ENCODE measurements around the gene CANX. TPM values are rescaled to one million over a fixed set of nuclear protein-coding genes. Genes with fewer than 3 reads are reported as not detected.
A peak's percentile ranks its signal among the peaks of the same experiment; 100 is the strongest.
"Not testable (repeated sequence)": the region's sequence is repeated elsewhere in the genome, so short reads cannot be mapped to it uniquely, and the experiment has no call there.

The CANX gene, protein sequence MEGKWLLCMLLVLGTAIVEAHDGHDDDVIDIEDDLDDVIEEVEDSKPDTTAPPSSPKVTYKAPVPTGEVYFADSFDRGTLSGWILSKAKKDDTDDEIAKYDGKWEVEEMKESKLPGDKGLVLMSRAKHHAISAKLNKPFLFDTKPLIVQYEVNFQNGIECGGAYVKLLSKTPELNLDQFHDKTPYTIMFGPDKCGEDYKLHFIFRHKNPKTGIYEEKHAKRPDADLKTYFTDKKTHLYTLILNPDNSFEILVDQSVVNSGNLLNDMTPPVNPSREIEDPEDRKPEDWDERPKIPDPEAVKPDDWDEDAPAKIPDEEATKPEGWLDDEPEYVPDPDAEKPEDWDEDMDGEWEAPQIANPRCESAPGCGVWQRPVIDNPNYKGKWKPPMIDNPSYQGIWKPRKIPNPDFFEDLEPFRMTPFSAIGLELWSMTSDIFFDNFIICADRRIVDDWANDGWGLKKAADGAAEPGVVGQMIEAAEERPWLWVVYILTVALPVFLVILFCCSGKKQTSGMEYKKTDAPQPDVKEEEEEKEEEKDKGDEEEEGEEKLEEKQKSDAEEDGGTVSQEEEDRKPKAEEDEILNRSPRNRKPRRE
- 100 to 1,000 TPM; 142 to 638 (median 342) TPM for total RNA-seq
- polyA plus RNA-seq: 100 to 1,000 TPM in 1 of 3 donors, 10 to 100 TPM in 2; 81.7 to 100 (median 86.4) TPM
- long read RNA-seq, donor 1, full-length matches to known transcripts: 6 of 28 reads
- long read RNA-seq, donor 1, partial matches to known transcripts: 22 of 28 reads
- long read RNA-seq, donor 1, other reads (novel, unspliced or antisense): 0 of 28 reads
- long read RNA-seq, donor 2, full-length matches to known transcripts: 32 of 127 reads
- long read RNA-seq, donor 2, partial matches to known transcripts: 95 of 127 reads
- long read RNA-seq, donor 2, other reads (novel, unspliced or antisense): 0 of 127 reads
- long read RNA-seq, donor 3, full-length matches to known transcripts: 21 of 42 reads
- long read RNA-seq, donor 3, partial matches to known transcripts: 21 of 42 reads
- long read RNA-seq, donor 3, other reads (novel, unspliced or antisense): 0 of 42 reads
- long read RNA-seq, donor 4, full-length matches to known transcripts: 2 of 2 reads
- long read RNA-seq, donor 4, partial matches to known transcripts: 0 of 2 reads
- long read RNA-seq, donor 4, other reads (novel, unspliced or antisense): 0 of 2 reads
- long read RNA-seq, donor 5, full-length matches to known transcripts: 30 of 96 reads
- long read RNA-seq, donor 5, partial matches to known transcripts: 49 of 96 reads
- long read RNA-seq, donor 5, other reads (novel, unspliced or antisense): 17 of 96 reads
- long read RNA-seq, donor 6, full-length matches to known transcripts: 78 of 270 reads
- long read RNA-seq, donor 6, partial matches to known transcripts: 176 of 270 reads
- long read RNA-seq, donor 6, other reads (novel, unspliced or antisense): 16 of 270 reads
- long read RNA-seq, donor 7, full-length matches to known transcripts: 29 of 51 reads
- long read RNA-seq, donor 7, partial matches to known transcripts: 22 of 51 reads
- long read RNA-seq, donor 7, other reads (novel, unspliced or antisense): 0 of 51 reads
- long read RNA-seq, donor 8, full-length matches to known transcripts: 30 of 87 reads
- long read RNA-seq, donor 8, partial matches to known transcripts: 50 of 87 reads
- long read RNA-seq, donor 8, other reads (novel, unspliced or antisense): 7 of 87 reads
- long read RNA-seq, donor 9, full-length matches to known transcripts: 19 of 182 reads
- long read RNA-seq, donor 9, partial matches to known transcripts: 163 of 182 reads
- long read RNA-seq, donor 9, other reads (novel, unspliced or antisense): 0 of 182 reads
- long read RNA-seq, donor 10, full-length matches to known transcripts: 10 of 10 reads
- long read RNA-seq, donor 10, partial matches to known transcripts: 0 of 10 reads
- long read RNA-seq, donor 10, other reads (novel, unspliced or antisense): 0 of 10 reads

GRCh38 chr5:179698935-179699615, at the start of gene CANX:
Gene CANX (plus strand): TSS chr5:179698967. CDS start chr5:179705682, 6,715 bp downstream.
- intact Hi-C loops (cut with DNase I; ENCODE audit: low total_unique reads): no loop called here
- no peak for DNase-seq

DNA sequence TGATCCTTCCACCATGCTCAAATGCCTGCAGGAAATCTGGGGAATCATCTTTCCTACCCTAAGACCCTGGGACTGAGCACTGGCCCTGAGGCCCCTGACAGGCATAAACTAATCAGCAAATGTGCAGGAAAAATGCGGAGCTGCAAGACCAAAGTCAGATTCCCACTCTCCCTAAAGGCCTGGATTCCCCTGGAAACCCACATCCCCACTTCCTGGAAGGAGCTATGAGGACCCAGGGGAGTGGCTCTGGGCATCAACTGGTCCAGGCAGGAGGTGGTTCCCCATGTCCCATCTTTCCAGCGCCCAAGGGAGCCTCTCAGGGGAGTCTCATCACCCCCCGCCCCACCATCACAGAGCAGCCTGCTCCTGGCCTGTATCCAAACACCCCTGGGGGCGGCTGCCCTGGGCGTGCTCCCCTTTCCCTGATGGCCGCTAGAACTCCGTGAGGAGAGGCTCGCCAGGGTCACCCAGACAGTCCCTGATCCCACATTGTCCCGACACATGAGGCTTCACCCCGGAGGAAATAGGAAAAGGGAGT, 49.5 kb upstream of the CANX start:
- H3K4me1 ChIP-seq; H3K4me3 ChIP-seq; DNase-seq; H3K9me3 ChIP-seq; H3K27me3 ChIP-seq; H3K36me3 ChIP-seq; intact Hi-C loops (cut with DNase I; ENCODE audit: low total_unique reads); H3K27ac ChIP-seq: not testable (repeated sequence)
- 66 to 86% (median 77%) methylated on average over 8 to 10 of the region's 10 CpGs for WGBS, 5 donors

More at GRCh38 chr5:179698935-179699615, at the start of gene CANX:
- 0 to 1% (median 0%) methylated on average over 13 to 58 of the region's 58 CpGs for WGBS, 5 donors
- peaks cover 29 to 59% (median 46%) of the 10 kb centered on the region in 4 donors for H3K4me1 ChIP-seq
- no peaks in the 10 kb centered on the region for H3K27me3 ChIP-seq
- peak within 1 kb of the TSS; percentile 71 to 98 (median 94) for H3K4me3 ChIP-seq
- no peaks in the 10 kb centered on the region for H3K9me3 ChIP-seq
- TF ChIP-seq POLR2A (IDR thresholded peaks at IDR 0.05) (peak in 2 of 4 donors; percentile 29 to 83), POLR2AphosphoS5 (IDR thresholded peaks at IDR 0.05) (peak; percentile 77 to 97 (median 92))
- TF ChIP-seq, protein P1, sequence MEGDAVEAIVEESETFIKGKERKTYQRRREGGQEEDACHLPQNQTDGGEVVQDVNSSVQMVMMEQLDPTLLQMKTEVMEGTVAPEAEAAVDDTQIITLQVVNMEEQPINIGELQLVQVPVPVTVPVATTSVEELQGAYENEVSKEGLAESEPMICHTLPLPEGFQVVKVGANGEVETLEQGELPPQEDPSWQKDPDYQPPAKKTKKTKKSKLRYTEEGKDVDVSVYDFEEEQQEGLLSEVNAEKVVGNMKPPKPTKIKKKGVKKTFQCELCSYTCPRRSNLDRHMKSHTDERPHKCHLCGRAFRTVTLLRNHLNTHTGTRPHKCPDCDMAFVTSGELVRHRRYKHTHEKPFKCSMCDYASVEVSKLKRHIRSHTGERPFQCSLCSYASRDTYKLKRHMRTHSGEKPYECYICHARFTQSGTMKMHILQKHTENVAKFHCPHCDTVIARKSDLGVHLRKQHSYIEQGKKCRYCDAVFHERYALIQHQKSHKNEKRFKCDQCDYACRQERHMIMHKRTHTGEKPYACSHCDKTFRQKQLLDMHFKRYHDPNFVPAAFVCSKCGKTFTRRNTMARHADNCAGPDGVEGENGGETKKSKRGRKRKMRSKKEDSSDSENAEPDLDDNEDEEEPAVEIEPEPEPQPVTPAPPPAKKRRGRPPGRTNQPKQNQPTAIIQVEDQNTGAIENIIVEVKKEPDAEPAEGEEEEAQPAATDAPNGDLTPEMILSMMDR (IDR thresholded peaks at IDR 0.05): no peak
- H3K36me3 ChIP-seq: peaks cover 4 to 25% (median 16%) of the 10 kb centered on the region in 4 donors
- H3K27ac ChIP-seq: peak within 1 kb of the TSS; percentile 98 to 99 (median 99)

- H3K27me3 ChIP-seq; H3K4me1 ChIP-seq; H3K4me3 ChIP-seq; intact Hi-C loops (cut with DNase I; ENCODE audit: low total_unique reads); H3K9me3 ChIP-seq; DNase-seq; H3K36me3 ChIP-seq; H3K27ac ChIP-seq: not testable (repeated sequence)
- WGBS, 5 donors: 94 to 98% (median 95%) methylated on average over 11 to 25 of the region's 26 CpGs
These were observed 48.5 kb upstream of the CANX start for GRCh38 chr5:179650245-179650644.

GRCh38 chr5:179653135-179653534, 45.6 kb upstream of the CANX start:
- 68 to 82% (median 74%) methylated on average over 2 of the region's 2 CpGs for WGBS, 5 donors
- intact Hi-C loops (cut with DNase I; ENCODE audit: low total_unique reads); H3K36me3 ChIP-seq; H3K9me3 ChIP-seq; H3K27me3 ChIP-seq; H3K27ac ChIP-seq; H3K4me3 ChIP-seq; DNase-seq; H3K4me1 ChIP-seq: not testable (repeated sequence)

GRCh38 chr5:179657302-179658178, 41.2 kb upstream of the CANX start:
- H3K27ac ChIP-seq; H3K36me3 ChIP-seq; H3K27me3 ChIP-seq; intact Hi-C loops (cut with DNase I; ENCODE audit: low total_unique reads); H3K9me3 ChIP-seq: not testable (repeated sequence)
- Histone ChIP-seq H3K4me3 (peak overlapping the region in 1 of 4 donors; percentile 22), H3K4me1 (peaks cover 0 to 13% (median 11%) of the 10 kb centered on the region in 4 donors)
- 18 to 94% (median 25%) methylated on average over 2 to 12 of the region's 50 CpGs for WGBS, 5 donors
- peak in 1 of 2 donors; percentile 36 for DNase-seq

DNA sequence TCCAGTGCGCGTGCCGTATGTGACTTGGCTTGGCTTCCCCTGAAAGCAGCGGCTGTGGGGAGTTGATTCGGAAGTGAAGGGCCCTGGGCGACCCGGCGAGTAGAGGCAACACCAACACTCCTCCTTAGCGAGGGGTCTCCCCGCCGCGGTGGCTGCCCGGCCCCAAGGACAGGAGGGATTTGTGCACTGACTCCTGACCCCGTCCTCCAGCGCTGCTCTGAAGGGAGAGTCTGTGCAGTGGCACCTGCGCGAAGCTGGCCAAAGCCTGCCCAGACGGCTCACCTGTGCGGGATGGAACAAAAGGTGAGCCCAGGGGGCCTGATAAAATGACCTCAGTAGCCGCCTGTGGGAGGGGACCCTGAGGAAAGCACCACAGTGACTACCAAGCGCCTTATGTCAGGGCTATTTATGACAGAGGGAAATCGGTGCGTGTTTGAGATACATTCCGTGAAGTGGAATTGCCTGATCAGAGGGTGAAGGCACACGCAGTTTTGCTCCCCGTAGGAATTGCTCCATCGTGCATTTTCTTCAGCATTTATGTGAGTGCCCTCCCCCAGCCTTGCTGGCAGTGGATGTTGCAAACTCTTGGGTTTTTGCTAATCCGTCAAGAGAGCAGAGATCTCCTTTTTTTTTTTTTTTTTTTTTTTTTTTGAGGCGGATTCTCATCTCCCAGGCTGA, 40.4 kb upstream of the CANX start:
- H3K27me3 ChIP-seq; intact Hi-C loops (cut with DNase I; ENCODE audit: low total_unique reads); H3K9me3 ChIP-seq; H3K36me3 ChIP-seq: not testable (repeated sequence)
- Histone ChIP-seq H3K27ac (peak overlapping the region; percentile 9 to 74 (median 55)), H3K4me3 (peak overlapping the region; percentile 44 to 53 (median 52)), H3K4me1 (peaks cover 0 to 13% (median 11%) of the 10 kb centered on the region in 4 donors)
- 2 to 10% (median 4%) methylated on average over 9 to 12 of the region's 29 CpGs for WGBS, 5 donors
- peak in 1 of 2 donors; percentile 44 for DNase-seq

DNA sequence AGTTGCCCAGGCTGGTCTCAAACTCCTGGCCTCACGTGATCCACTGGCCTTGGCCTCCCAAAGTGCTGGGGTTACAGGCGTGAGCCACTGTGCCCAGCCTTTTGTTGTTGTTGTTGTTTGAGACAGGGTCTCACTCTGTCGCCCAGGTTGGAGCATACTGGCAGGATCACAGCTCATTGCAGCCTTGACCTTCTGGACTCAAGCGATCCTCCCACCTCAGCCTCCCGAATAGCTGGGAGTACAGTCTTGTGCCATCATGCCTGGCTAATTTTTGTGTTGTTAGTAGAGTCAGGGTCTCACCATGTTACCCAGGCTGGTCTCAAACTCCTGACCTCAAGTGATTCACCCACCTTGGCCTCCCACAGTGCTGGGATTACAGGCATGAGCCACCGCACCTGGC, 37.1 kb upstream of the CANX start:
- H3K27ac ChIP-seq; H3K9me3 ChIP-seq; DNase-seq; H3K27me3 ChIP-seq; intact Hi-C loops (cut with DNase I; ENCODE audit: low total_unique reads); H3K4me3 ChIP-seq: not testable (repeated sequence)
- 94 to 100% (median 96%) methylated on average over 6 of the region's 6 CpGs for WGBS, 5 donors
- peaks cover 0 to 13% (median 11%) of the 10 kb centered on the region in 4 donors for H3K4me1 ChIP-seq
- H3K36me3 ChIP-seq: peaks cover 0 to 43% (median 40%) of the 10 kb centered on the region in 4 donors
